Naive thymus-derived CD4-positive, alpha-beta T cell (primary cell): ENCODE data around the gene GPLD1. TPM values are rescaled to one million over a fixed set of nuclear protein-coding genes. Genes with fewer than 3 reads are reported as not detected.
A peak's percentile ranks its signal among the peaks of the same experiment; 100 is the strongest.

Experiments
- ATAC-seq: fragments of 150-1000 bp; cut with Tn5 transposase; 2 replicates; pipeline ENCODE4 v1.10.0; 2021; ENCODE audit warnings: mild to moderate bottlenecking, moderate library complexity
- CTCF ChIA-PET: fragments of 350-600 bp; sonication (Branson Sonifier 250); formaldehyde crosslinking; loops from one replicate; lab custom pipeline; 2021; ENCODE audit warnings: antibody characterized with exemption; lab: Charles Lee
- POLR2A ChIA-PET: fragments of 350-600 bp; sonication (Branson Sonifier 250); formaldehyde crosslinking; loops from one replicate; lab custom pipeline; 2021; ENCODE audit warnings: antibody characterized with exemption, inconsistent platforms; lab: Charles Lee
- DNase-seq, 9 donors: peaks; one replicate each; pipeline versions ENCODE4 v3.0.0 to v3.0.0-alpha.2; 2020 to 2022; ENCODE audit warnings: mixed read lengths in 1 of 9
- H3K27ac ChIP-seq: one replicate; pipeline ENCODE4 v1.7.0; 2013; ENCODE audit warnings: mild to moderate bottlenecking, low read depth, low read length, moderate library complexity
- H3K27me3 ChIP-seq, 2 donors: one replicate each; pipeline ENCODE4 v1.7.0; 2013; ENCODE audit warnings: low read length in 2 of 2, mild to moderate bottlenecking in 2 of 2, moderate library complexity in 2 of 2; ENCODE audit not compliant: control insufficient read depth in 2 of 2, insufficient read depth in 2 of 2
- H3K36me3 ChIP-seq, 3 experiments: 1 replicate in 2 of 3; 2 replicates in 1 of 3; pipeline ENCODE4 v1.7.0; 2013; ENCODE audit warnings: low read length in 3 of 3, mild to moderate bottlenecking in 3 of 3, moderate library complexity in 1 of 3; ENCODE audit not compliant: insufficient read depth in 3 of 3, control insufficient read depth in 2 of 3
- H3K4me1 ChIP-seq, 2 donors: one replicate each; pipeline ENCODE4 v1.7.0; 2013; ENCODE audit warnings: low read length in 2 of 2, mild to moderate bottlenecking in 2 of 2, moderate library complexity in 1 of 2; ENCODE audit not compliant: control insufficient read depth in 2 of 2, insufficient read depth in 2 of 2
- H3K4me3 ChIP-seq: 2 replicates; pipeline ENCODE4 v1.7.0; 2013; ENCODE audit warnings: mild to moderate bottlenecking, low read length
- H3K9me3 ChIP-seq, 3 experiments: 1 replicate in 2 of 3; 2 replicates in 1 of 3; pipeline ENCODE4 v1.7.0; 2013; ENCODE audit warnings: low read length in 3 of 3; ENCODE audit not compliant: control insufficient read depth in 2 of 3
- H3K27ac Mint-ChIP-seq, 9 donors: one replicate each; pipeline ENCODE4 v1.8.0; 2020 to 2022; ENCODE audit warnings: mixed read lengths in 9 of 9, mild to moderate bottlenecking in 8 of 9, moderate library complexity in 5 of 9, inconsistent platforms in 2 of 9
- H3K27me3 Mint-ChIP-seq, 5 donors: one replicate each; pipeline ENCODE4 v1.8.0; 2021 to 2022; ENCODE audit warnings: mixed read lengths in 5 of 5, mild to moderate bottlenecking in 1 of 5
- H3K36me3 Mint-ChIP-seq, 5 donors: one replicate each; pipeline ENCODE4 v1.8.0; 2020 to 2022; ENCODE audit warnings: mixed read lengths in 5 of 5, mild to moderate bottlenecking in 3 of 5, inconsistent platforms in 1 of 5
- H3K4me1 Mint-ChIP-seq, 7 donors: one replicate each; pipeline ENCODE4 v1.8.0; 2020 to 2022; ENCODE audit warnings: mixed read lengths in 7 of 7, mild to moderate bottlenecking in 3 of 7, inconsistent platforms in 1 of 7
- H3K4me3 Mint-ChIP-seq, 10 donors: one replicate each; pipeline ENCODE4 v1.8.0; 2020 to 2022; ENCODE audit warnings: mild to moderate bottlenecking in 10 of 10, mixed read lengths in 10 of 10, moderate library complexity in 6 of 10, inconsistent platforms in 2 of 10
- H3K9me3 Mint-ChIP-seq, 11 donors: one replicate each; pipeline ENCODE4 v1.8.0; 2020 to 2022; ENCODE audit warnings: mixed read lengths in 11 of 11, mild to moderate bottlenecking in 4 of 11, inconsistent platforms in 1 of 11, moderate library complexity in 1 of 11
- intact Hi-C, 2 donors: fragments of 100-400 bp; cut with micrococcal nuclease; formaldehyde crosslinking; loops; one replicate each; pipeline ENCODE4 v1.15.1; 2023
- polyA plus RNA-seq, 2 donors: library from polyadenylated mRNA; unstranded; fragments of 300-500 nt; fragmentation: Illumina TruSeq; gene quantifications; one replicate each; pipeline ENCODE4 v1.2.3, GENCODE V29; 2021
- total RNA-seq, 6 experiments: library from RNA in 5 of 6; stranded (reverse) in 5 of 6; gene quantifications; 1 replicate in 5 of 6; 2 replicates in 1 of 6; pipeline ENCODE4 v1.2.3 and lab custom pipeline; 2021 to 2026

GPLD1 gene
- total and polyA plus RNA-seq, 7 experiments from 2014 or later = 0.44 to 1.7 (median 0.94) TPM

- H3K27ac ChIP-seq = no peak overlapping the region
- Mint-ChIP-seq H3K4me3 (no peak overlapping the region), H3K36me3 (peaks cover 6 to 61% (median 49%) of the 10 kb centered on the region in 5 donors), H3K9me3 (peaks cover 0 to 11% (median 2%) of the 10 kb centered on the region in 11 donors), H3K27ac (peak overlapping the region in 1 of 9 donors; percentile 35), H3K4me1 (peaks cover 0 to 21% (median 8%) of the 10 kb centered on the region in 7 donors), H3K27me3 (no peaks in the 10 kb centered on the region)
- peaks cover 0 to 46% (median 17%) of the 10 kb centered on the region in 3 experiments for H3K36me3 ChIP-seq
- H3K4me1 ChIP-seq = no peaks in the 10 kb centered on the region
- ATAC-seq (no peak), DNase-seq (no peak)
- no peaks in the 10 kb centered on the region for H3K27me3 ChIP-seq
- no peak overlapping the region for H3K4me3 ChIP-seq
- no peaks in the 10 kb centered on the region for H3K9me3 ChIP-seq
- ChIA-PET POLR2A (interaction anchor here (0.6 kb wide), 1 partner anchor 142 kb away, joined by 3 read pairs; the partner anchor contains the start of gene KIAA0319), CTCF (no interaction called here)
- intact Hi-C loops = no loop called here
Measured at GRCh38 chr6:24504287-24504648, 14.9 kb upstream of the GPLD1 start.

GRCh38 chr6:24501914-24502313, 12.5 kb upstream of the GPLD1 start:
- H3K9me3 ChIP-seq = no peaks in the 10 kb centered on the region
- H3K4me3 ChIP-seq = no peak overlapping the region
- H3K36me3 ChIP-seq = peaks cover 0 to 43% (median 13%) of the 10 kb centered on the region in 3 experiments
- Mint-ChIP-seq H3K4me3 (no peak overlapping the region), H3K36me3 (peaks cover 4 to 48% (median 32%) of the 10 kb centered on the region in 5 donors), H3K27me3 (no peaks in the 10 kb centered on the region), H3K4me1 (peaks cover 0 to 24% (median 9%) of the 10 kb centered on the region in 7 donors), H3K9me3 (peaks cover 0 to 6% (median 1%) of the 10 kb centered on the region in 11 donors), H3K27ac (peak overlapping the region in 2 of 9 donors; percentile 3 to 57)
- H3K4me1 ChIP-seq = no peaks in the 10 kb centered on the region
- H3K27me3 ChIP-seq = no peaks in the 10 kb centered on the region
- ATAC-seq (no peak), DNase-seq (no peak)
- CTCF ChIA-PET = no interaction called here
- no peak overlapping the region for H3K27ac ChIP-seq
- POLR2A ChIA-PET = interaction anchor here (1.3 kb wide), 1 partner anchor 12 kb away, joined by 3 read pairs; no protein-coding TSS in a partner anchor
- intact Hi-C loops = no loop called here

GRCh38 chr6:24501374-24501773, 12.0 kb upstream of the GPLD1 start:
- H3K27ac Mint-ChIP-seq = peak overlapping the region in 1 of 9 donors; percentile 53
- peaks cover 0 to 42% (median 11%) of the 10 kb centered on the region in 3 experiments for H3K36me3 ChIP-seq

GRCh38 chr6:24500683-24501082, 11.3 kb upstream of the GPLD1 start:
- DNase-seq = no peak
- Mint-ChIP-seq H3K36me3 (peaks cover 4 to 50% (median 37%) of the 10 kb centered on the region in 5 donors), H3K27ac (no peak overlapping the region), H3K27me3 (peaks cover 0 to under 1% (median 0%) of the 10 kb centered on the region in 5 donors), H3K9me3 (peaks cover 0 to 9% (median 0%) of the 10 kb centered on the region in 11 donors), H3K4me1 (peaks cover under 1 to 35% (median 16%) of the 10 kb centered on the region in 7 donors), H3K4me3 (no peak overlapping the region)
- Histone ChIP-seq H3K4me3 (no peak overlapping the region), H3K27me3 (no peaks in the 10 kb centered on the region), H3K36me3 (peaks cover 0 to 38% (median 11%) of the 10 kb centered on the region in 3 experiments), H3K9me3 (no peaks in the 10 kb centered on the region), H3K4me1 (peaks cover 0 to 2% of the 10 kb centered on the region in 2 donors), H3K27ac (no peak overlapping the region)
- POLR2A ChIA-PET = no interaction called here
- intact Hi-C loops = no loop called here
- ATAC-seq = no peak
- CTCF ChIA-PET = no interaction called here

More at GRCh38 chr6:24501374-24501773, 12.0 kb upstream of the GPLD1 start:
- H3K9me3 Mint-ChIP-seq = peaks cover 0 to 9% (median 0%) of the 10 kb centered on the region in 11 donors
- ChIA-PET CTCF (no interaction called here), POLR2A (interaction anchor here (1.3 kb wide), 1 partner anchor 12 kb away, joined by 3 read pairs; no protein-coding TSS in a partner anchor)
- intact Hi-C loops = no loop called here
- H3K4me1 Mint-ChIP-seq = peaks cover 0 to 29% (median 9%) of the 10 kb centered on the region in 7 donors
- H3K27me3 Mint-ChIP-seq = no peaks in the 10 kb centered on the region
- no peaks in the 10 kb centered on the region for H3K27me3 ChIP-seq
- H3K27ac ChIP-seq = no peak overlapping the region
- H3K36me3 Mint-ChIP-seq = peaks cover 3 to 50% (median 35%) of the 10 kb centered on the region in 5 donors
- ATAC-seq (no peak), DNase-seq (no peak)
- H3K9me3 ChIP-seq = no peaks in the 10 kb centered on the region
- H3K4me3 ChIP-seq = no peak overlapping the region
- H3K4me1 ChIP-seq = no peaks in the 10 kb centered on the region
- no peak overlapping the region for H3K4me3 Mint-ChIP-seq

GRCh38 chr6:24497254-24497970, 8.0 kb upstream of the GPLD1 start:
- ATAC-seq (no peak), DNase-seq (peak in 2 of 9 donors; percentile 17 to 18)
- H3K9me3 Mint-ChIP-seq = peaks cover 0 to 9% (median 0%) of the 10 kb centered on the region in 11 donors
- H3K9me3 ChIP-seq = no peaks in the 10 kb centered on the region
- peaks cover 0 to 22% (median 17%) of the 10 kb centered on the region in 5 donors for H3K36me3 Mint-ChIP-seq
- H3K27ac Mint-ChIP-seq = peak overlapping the region in 7 of 9 donors; percentile 0 to 36 (median 14)
- peaks cover 0 to 2% (median 0%) of the 10 kb centered on the region in 5 donors for H3K27me3 Mint-ChIP-seq
- H3K27me3 ChIP-seq = no peaks in the 10 kb centered on the region
- H3K4me3 ChIP-seq = no peak overlapping the region
- no peak overlapping the region for H3K27ac ChIP-seq
- H3K4me1 Mint-ChIP-seq = peaks cover 13 to 53% (median 31%) of the 10 kb centered on the region in 7 donors
- peaks cover 0 to 6% (median 0%) of the 10 kb centered on the region in 3 experiments for H3K36me3 ChIP-seq
- CTCF ChIA-PET = no interaction called here
- intact Hi-C loops = loop anchor here in 1 of 2 donors (5.0 to 10.0 kb wide), 2 partner anchors 150 to 517 kb away; partner anchors contain the start of gene KIAA0319
- H3K4me3 Mint-ChIP-seq = peak overlapping the region in 2 of 10 donors; percentile 2 to 36
- peaks cover 12 to 15% of the 10 kb centered on the region in 2 donors for H3K4me1 ChIP-seq
- POLR2A ChIA-PET = interaction anchor here (0.7 to 2.1 kb wide), 5 partner anchors 10 to 1473 kb away, joined by 3 to 5 read pairs (median 4); no protein-coding TSS in a partner anchor
